GM04504 (cell line): ENCODE data around the gene STXBP2.
A peak's percentile ranks its signal among the peaks of the same experiment; 100 is the strongest.

ENCODE experiments used
- DNase-seq: peaks from one replicate; pipeline ENCODE4 v3.0.0-alpha.2; 2012; ENCODE audit warnings: low read depth

STXBP2 gene

DNA sequence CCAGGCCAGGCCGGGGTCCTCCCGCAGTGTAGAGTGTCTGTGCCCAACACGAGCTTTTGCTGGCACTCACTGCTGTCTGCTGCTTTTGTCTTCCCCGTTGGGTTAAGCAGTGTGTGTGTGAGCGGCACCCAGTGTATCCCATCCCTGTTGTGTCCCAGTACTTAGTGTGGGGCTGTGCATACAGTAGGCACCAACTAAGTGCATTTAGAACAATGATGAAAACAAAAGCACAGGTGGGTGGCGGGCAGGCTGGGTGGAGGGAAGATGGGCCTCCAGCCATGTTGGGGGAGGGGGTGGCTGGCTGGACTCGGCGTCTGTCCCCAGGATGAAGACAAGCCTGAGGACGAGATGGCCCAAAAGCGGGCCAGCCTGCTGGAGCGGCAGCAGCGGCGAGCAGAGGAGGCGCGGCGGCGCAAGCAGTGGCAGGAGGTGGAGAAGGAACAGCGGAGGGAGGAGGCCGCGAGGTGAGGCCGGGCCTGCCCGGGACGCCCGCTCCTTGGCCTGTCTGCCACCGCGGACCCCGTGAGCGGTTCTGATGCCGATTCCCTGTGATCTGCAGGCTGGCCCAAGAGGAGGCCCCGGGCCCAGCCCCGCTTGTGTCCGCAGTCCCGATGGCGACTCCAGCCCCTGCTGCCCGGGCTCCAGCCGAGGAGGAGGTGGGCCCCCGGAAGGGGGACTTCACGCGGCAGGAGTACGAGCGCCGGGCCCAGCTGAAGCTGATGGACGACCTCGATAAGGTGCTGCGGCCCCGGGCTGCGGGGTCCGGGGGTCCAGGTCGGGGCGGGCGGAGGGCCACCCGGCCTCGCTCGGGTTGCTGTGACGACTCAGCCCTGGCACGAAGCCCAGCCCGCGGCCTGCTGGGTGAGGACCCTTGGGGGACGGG lies 21.8 kb upstream of the STXBP2 start:
- no peak for DNase-seq

DNA sequence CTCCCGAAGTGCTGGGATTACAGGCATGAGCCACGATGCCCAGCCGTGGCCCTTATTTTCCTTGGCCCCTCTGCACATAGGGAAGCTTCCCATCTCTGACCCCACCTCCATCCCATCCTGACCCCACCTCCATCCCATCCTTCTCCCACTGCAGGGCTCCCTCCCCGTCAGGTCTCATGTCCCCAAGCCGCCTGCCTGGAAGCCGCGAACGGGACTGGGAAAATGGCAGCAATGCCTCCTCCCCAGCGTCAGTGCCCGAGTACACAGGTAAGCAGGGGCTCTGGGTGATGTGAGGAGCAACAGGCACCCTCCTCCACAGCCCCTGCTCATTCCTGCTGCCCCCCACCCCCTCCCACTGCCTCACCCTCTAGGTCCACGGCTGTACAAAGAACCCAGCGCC lies 19.7 kb upstream of the STXBP2 start:
- no peak for DNase-seq

DNA sequence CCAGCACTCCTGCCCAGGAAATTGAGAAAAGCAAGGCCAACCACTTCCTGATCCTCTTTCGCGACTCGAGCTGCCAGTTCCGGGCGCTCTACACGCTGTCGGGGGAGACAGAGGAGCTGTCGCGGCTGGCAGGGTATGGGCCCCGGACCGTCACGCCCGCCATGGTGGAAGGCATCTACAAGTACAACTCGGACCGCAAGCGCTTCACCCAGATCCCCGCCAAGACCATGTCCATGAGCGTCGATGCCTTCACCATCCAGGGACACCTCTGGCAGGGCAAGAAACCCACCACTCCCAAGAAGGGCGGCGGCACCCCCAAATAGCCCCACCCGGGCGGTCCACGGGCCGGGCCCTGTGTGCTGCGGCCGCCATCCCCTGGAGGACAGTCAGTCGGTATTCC lies 19.2 kb upstream of the STXBP2 start:
- no peak for DNase-seq

DNA sequence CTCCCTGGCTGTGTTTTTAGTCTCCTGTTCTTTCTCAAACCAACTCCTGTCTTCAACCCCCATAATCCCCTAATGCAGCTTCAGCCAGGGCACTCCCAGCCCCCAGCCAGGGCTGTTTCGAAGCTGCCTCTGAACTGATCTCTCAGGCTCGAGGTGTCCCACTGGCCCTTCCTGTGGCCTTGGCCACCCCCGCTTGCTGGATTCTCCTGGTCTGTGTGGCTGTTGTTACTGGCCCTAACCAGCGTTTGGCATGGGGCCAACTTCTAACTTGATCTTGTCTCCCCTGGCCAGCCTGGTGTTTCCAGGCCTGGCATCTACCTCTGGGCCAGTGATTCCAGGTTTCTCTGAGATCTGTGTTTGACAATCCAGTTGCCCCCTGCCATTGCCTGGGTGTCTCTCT lies 18.6 kb upstream of the STXBP2 start:
- no peak for DNase-seq

DNA sequence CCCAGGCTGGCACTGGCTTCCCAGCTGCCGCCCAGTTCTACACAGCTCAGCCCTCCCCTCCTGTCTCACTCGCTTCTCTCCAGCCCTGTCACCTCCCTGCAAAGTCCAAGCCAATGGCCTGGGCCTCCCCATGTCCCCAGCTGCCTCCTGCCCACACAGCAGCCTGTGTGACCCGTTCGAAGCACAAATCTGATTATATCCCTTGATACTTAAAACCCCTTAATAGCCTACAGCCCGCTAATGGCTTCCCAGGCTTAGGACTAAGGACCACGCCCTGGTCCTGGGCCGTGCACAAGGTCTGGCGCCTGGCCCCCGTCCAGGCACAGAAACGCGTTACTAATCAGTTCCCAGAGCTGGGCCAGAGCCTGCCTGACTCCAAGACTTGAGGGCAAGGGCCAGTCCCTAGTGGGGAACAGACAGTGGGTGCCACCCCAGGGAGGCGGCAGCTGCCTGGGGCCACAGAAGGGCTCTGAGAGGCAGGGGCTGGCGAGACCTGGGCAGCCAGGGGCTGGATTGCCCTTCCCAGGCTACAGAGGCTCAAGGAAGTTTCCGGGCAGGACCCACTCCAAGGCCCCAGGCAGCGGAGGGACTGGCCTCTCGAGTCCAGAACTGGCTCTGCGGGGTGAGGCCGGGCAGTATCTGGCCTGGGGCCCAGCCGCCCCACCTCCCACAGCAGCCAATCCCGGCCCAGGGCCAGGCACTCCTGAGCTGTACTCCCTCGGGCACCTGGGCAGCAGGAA lies 18.0 kb upstream of the STXBP2 start:
- no peak for DNase-seq

DNA sequence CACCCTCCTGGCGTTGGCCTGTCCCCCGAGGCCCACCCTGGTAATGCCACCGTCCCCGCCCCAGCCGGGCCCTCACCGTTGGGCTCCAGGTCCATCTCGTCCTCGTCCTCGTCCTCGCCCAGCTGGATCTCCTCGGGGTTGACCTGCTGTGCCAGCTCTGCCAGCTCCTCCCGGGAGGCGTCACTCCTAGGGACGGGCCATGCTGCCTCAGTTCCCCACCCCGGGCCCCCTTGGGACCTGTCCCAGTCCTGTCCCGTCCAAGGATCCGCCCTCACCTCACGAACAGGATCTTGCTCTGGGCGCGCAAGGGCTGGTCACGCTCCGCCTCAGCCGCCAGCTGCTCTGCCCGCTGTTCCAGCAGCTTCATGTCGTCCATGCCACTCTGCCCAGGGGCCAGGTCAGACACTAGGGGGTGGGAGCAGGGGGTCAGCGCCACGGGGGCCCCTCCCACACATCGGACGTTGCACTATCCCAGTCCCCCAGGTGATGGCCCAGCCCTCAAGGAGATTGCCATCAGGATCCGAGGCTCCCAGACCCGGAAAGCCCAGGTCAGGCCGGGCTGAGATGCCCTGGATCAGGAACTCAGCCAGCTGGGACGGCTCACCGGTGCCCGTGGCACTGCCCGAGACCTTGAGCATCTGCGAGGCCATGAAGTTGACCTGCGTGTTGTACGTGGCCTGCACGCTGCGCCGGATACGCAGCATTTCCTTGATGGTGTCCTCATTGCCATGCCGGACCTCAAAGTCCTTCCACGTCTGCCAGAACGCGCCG lies 17.1 kb upstream of the STXBP2 start:
- DNase-seq = no peak

DNA sequence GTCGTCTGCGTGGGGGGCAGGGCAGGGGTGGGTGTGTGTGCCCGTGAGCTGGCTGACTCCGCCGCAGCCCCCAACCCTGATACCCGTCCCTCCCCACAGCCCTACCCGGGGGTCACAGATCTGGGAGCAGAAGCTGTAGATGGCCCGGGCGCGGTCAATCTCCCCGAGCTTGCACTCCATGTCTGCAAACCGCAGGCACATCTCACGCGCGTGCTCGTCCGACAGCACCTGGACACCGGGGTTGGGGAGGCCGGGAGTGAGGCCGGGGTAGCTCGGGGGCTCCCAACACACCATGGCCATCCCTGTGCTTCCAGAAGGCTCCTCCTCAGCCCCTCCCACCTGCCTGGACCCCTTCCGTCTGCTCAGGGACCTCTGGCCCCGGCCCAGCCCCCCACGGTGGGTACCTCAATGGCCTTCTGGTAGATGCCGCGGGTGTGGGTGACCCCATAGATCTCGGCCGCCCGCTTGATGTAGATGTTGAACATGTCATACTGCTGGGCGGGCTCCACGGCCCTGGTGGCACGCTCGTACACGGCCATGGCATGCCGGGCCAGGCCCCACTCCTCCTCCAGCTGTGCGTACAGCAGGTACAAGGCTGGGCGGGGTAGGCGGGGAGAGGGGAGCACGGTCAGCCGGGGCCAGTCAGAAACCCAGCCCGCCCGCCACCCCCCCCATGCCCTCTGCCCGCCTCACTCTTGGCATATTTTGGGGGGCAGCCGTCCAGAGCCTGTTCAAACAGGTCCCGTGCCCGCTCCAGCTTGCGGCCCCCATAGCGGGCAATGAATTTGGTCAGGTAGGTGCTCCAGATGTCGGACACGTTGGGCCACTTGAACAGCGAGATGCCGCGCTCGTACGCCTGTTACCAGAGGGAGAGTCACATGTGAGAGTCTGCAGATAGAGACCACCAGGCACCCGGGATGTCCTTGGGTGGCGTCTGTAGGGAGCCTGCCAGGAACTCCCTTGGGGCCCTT lies 16.2 kb upstream of the STXBP2 start:
- DNase-seq = no peak

DNA sequence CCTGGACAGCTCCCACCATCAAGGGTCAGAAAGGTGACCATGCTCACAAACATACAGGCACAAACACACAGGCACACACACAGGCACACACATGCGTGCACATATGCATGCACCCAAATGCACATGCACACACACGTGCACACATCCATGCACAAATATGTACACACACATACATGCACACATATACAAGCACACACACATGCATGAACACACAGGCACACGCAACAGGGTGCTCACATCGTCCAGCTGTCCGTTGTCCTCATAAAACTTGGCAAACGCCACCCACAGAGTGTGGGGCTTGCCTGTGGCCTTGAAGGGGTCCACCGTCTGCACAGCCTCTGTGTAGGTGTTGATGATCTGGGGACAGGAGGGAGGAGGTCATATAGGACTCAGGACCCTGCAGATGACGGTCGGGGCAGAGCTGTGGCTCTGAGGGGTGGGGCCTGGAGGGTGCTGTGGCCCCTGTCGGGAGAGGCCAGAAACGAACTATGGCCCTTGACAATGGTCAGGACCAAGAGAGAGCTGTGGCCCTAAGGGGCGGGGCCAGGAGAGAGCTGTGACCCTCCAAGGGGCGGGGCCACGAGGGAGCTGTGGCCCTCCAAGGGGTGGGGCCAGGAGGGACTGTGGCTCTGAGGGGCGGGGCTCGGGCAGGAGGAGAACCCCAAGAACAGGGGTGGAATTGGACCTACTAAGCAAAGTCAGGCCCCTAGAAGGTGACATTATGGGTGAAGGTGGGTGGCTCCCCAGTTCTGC lies 13.8 kb upstream of the STXBP2 start:
- no peak for DNase-seq

DNA sequence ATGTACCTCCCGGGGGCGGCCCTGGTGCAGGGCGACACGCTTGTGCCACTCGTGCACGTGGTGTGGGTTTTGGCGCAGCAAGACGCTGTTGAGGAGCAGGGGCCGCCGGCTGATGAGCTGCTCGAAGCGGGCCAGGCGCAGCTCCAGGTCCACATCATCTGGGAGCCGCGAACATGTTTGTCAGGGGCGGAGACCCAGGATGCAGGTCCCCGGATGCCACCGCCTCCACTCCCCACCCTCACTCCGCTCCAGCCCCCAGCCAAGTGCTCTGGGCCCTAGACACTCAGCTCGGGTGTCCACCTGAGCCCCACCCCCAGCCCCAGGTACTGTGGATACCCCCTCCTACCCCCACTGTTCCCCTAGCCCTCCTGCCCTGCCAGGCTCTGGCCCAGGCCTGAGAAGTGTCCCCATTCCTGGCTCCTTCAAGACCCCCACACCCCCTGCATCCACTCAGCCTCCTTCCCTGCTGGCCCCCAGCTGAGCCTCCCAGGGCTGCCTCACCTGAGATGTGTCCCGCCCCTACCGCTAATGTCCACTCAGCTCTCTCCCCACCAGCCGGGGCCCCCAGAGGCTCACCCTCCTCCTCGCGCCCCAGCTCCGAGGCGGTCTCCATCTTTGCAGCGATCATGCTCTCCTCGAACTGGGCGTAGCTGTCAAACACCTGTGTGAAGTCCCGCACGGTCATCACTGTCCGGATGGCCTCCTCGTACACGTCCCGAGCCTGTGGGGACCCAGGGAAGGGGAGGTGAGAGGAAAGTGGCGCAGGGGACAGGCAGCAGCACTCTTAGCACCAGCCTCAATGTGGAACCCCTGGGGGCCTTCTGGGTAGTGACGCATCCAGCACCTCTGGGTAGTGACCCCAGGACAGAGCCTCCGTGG lies 12.9 kb upstream of the STXBP2 start:
- no peak for DNase-seq

DNA sequence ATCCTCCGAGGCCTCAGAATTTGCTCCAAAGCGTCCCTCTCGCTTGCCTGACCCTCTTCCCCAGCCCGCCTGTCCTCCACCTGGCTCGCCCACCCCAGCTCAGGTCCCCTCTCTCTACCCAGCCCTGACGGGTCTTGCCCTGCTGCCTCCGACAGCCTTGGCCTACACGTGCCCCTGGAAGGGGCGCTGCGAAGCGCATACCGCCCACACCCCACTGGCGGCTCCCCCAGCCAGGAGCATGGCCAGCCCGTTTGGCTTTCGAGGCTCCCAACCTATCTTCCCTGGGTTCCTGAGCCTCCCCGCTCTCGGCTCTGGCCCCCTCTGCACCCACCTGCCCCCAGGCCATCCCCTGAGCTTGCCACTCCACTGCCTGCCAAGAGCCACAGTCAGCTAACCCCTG lies 12.1 kb upstream of the STXBP2 start:
- no peak for DNase-seq

DNA sequence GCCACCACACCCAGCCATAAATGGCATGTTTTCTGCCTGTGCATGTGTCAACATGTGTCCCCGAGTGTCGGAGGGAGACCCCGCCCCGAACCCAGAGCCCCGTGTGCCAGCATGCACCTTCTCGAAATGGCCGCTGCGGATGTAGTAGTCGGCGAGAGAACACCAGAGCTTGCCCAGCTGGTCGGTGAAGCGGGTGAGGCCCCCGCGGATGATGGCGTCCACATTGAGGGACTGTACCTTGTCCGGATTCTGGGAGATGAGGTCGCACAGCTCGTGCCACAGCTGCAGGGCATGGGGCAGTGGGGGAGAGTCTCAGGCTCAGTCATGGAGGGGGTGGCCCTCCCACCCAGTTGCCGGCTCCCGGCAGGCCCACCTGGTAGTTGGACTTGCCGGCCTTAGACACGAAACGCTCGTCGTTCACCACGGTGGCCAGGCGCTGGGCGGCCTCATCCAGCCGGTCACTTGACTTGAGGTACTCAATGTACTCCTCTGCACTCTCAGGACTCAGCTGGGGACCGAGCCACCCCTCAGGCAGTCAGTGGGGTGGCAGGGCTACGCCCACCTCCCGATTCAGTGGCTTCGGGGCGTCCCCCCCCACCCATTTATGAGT lies 11.0 kb upstream of the STXBP2 start:
- DNase-seq = no peak

DNA sequence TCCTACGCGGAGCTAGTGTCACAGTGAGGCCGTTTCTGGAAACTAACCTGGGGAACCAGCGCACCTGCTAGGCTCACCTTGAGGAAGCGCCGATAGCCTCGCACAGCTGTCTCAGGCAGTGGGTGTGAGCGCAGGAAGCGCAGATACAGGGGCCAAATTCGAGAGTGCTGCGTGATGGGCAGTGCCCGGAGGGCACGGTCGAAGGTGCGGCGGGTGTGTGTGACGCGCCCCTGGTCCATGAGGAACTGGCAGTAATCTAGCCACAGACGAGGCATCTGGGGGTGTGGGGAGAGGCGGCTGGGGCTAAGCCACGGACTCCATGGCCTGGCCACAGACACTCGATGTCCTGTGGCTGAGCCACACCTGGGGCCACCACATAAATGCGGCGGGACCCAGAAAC lies 9.7 kb upstream of the STXBP2 start:
- DNase-seq = no peak

DNA sequence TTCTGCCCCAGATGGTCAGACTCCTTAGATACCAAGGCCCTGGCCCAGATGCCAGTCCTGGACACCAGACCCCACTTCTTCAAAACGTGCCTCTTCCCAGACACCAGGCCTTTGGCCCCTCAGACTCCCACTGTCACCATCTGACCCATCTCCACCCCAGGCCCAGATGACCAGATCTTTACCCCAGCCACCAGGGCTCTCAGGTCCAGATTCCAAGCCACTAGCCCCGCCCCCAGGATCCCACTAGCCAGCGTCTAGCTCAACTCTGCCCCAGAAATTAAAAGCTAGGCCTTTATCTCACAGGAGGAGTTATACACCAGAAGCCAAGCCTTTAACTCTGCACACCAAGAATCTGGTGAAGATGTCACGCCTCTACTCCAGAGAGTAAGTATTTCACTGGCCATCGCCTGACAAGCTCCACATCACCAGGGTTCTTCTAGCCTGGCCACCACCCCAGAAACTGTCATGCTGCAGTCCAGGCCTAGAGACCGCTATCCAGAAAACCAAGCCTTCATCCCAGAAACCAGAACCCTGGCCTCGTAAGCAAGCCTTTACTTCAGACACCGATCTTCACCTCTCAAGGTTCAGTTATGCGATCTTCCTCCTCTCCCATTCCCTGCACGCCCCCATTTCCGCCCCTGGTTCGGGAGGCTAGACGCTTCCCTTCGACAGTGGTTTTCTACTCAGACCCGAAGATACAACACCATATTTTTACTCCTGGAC lies 8.2 kb upstream of the STXBP2 start:
- no peak for DNase-seq

DNA sequence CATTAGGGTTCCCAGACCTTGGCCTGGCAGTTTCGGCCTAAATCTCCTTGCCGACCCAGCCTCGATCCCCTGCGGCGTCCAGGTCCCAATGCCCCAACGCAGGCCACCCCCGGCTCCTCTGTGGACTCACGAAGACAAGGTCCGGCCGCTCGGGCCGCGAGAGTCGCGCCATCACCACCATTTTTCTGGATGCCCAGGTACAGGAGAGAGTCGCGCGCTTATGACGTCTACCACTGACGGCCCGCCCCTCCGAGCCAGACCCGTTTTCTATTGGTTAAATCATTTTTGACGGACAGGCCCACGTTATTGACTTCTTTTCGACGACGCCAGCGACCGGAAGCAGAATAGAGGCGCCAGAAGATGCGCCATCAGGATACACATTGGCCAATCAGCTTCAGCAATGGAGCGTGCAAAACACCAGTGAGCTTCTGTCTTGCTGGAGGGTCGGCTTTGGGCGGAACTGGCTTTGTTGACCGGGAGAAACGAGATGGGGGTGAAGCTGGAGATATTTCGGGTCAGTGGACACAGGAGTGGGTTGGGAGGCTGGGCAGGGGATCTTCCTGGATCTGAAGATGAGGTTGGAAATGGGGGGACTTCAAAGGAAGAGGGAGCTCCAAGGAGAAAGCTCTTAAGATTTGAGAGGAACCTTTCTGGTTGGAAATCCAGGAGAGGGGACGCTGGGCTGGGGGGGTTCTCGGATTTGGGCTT lies 7.4 kb upstream of the STXBP2 start, which contains the start of the genes PET100 and XAB2:
Gene PET100 (plus strand): TSS at position 447 of the 708 bp plus-strand sequence. CDS start 41 bp downstream, at position 488.
Gene XAB2 (minus strand): TSS at position 199 of the 708 bp plus-strand sequence. CDS start 18 bp downstream, at position 181.
- DNase-seq = peak; percentile 99

DNA sequence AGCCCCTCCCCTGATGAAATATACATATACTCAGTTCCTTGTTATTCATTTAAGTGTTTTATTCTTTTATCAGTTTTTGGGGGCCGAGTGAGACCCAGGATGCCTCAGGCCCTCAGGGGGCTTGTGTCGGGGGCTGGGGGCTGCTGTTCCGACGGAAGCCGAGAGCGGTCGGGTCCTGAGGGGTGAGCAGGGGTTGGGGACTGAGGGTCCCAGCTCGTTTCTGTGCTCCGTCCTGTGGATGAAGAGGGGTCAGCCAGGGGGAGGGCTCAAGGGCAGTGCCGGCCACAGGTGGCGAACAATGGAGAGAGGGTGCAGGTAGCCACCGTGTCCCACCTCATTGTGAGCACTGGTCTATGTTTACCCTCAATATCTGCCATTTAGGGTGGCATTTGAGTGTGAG lies 5.3 kb upstream of the STXBP2 start:
- DNase-seq = no peak

DNA sequence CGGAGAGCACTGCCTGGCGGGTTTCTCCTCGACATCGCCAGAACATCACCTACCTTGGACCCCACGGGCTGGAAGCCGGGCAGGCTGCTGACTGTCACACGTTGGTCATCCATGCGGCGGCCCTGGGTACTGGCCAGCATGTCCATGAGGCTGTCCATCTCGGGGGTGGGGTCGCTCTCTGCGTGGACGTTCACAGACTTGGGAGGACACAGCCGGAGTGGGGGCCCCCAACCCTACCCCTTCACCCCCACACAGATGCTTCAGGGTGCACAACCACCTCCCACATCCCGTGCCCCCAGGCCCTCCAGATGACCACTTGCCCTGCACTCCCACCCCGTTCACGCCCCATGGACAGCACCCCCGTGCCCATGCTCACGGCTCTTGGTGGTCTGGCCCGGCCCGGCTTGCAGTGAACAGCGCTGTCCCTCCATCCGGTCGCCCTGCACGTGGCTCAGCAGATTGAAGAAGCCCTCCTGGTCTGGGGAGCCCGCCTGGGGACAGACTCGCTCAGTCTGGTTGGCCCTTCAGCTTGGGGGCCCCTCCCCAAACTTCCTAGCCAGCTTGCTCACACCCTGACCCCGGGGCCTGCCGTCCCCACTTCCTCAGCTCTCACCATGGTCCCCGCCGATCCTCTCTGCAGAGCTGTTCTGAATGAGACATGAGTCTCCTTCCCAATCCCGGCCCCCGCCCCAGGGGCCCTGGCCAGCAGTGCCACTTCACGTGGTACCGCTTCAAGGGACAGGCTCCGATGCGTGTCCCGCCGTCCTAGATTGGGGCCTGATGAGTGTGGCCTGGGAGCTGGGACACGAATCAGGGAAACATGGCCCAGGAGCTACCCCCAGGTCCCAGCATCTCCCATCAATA lies 4.3 kb upstream of the STXBP2 start:
- DNase-seq = no peak

DNA sequence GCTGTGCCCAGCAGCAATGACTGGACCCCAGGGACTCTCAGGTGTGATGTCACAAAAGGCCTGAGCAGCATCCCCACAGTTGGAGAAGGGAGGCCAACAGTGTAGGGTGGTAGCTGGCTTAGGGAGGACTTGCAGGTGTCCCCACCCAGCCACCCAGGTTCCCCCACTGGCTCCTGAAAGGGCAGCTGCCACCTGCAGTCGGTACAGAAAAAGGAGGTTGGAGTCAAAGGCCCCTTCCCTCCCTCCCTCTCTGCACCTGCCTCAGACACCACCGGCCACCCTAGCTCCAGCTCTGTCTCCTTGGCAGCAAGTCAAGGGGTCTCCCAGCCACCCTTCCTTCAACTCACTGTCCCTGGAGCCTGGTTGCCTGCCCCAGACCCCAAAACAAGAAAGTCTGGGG lies 3.2 kb upstream of the STXBP2 start, which contains the start of gene PCP2:
Gene PCP2 (minus strand): TSS at position 22 of the 400 bp plus-strand sequence. CDS start 262 bp downstream, outside the sequence.
- DNase-seq = no peak
